ENCODE results near the gene DNAI2. TPM values are rescaled to one million over a fixed set of nuclear protein-coding genes. Genes with fewer than 3 reads are reported as not detected.

The DNAI2 gene
- total RNA-seq, 2 experiments from 2014 or later = 0.45 to 0.47 TPM

- ATAC-seq (no peak), DNase-seq (no peak)
- POLR2A ChIA-PET = interaction anchor here (1.2 kb wide), 1 partner anchor 8 kb away, joined by 3 read pairs; no protein-coding TSS in a partner anchor
- no peak overlapping the region for H3K4me3 Mint-ChIP-seq
- no peak overlapping the region for H3K27ac Mint-ChIP-seq
- intact Hi-C loops (cut with micrococcal nuclease) = no loop called here
- CTCF ChIA-PET = no interaction called here
- H3K27me3 Mint-ChIP-seq = peaks cover 4% of the 10 kb centered on the region
- H3K4me1 Mint-ChIP-seq (ENCODE audit: low read depth) = no peaks in the 10 kb centered on the region
- H3K9me3 Mint-ChIP-seq = no peaks in the 10 kb centered on the region
- no peaks in the 10 kb centered on the region for H3K36me3 Mint-ChIP-seq (ENCODE audit: low read depth)
- TF ChIP-seq CTCF (IDR thresholded peaks at IDR 0.05) = no peak
Measured at GRCh38 chr17:74267987-74268499, 6.0 kb upstream of the DNAI2 start.

- CTCF ChIA-PET = interaction anchor here (2.2 kb wide), 1 partner anchor 69 kb away, joined by 6 read pairs; no protein-coding TSS in a partner anchor
- TF ChIP-seq CTCF (IDR thresholded peaks at IDR 0.05) = no peak
- Mint-ChIP-seq H3K9me3 (no peaks in the 10 kb centered on the region), H3K27me3 (peaks cover 4% of the 10 kb centered on the region), H3K4me3 (no peak overlapping the region), H3K27ac (no peak overlapping the region), H3K4me1 (ENCODE audit: low read depth) (no peaks in the 10 kb centered on the region), H3K36me3 (ENCODE audit: low read depth) (no peaks in the 10 kb centered on the region)
- intact Hi-C loops (cut with micrococcal nuclease) = no loop called here
- ATAC-seq = no peak
- POLR2A ChIA-PET = interaction anchor here (1.2 kb wide), 1 partner anchor 8 kb away, joined by 3 read pairs; no protein-coding TSS in a partner anchor
- DNase-seq = no peak
Measured at GRCh38 chr17:74268558-74268957, 5.5 kb upstream of the DNAI2 start.

GRCh38 chr17:74270333-74270732 lies 3.7 kb upstream of the DNAI2 start:
- Mint-ChIP-seq H3K36me3 (ENCODE audit: low read depth) (no peaks in the 10 kb centered on the region), H3K27ac (no peak overlapping the region), H3K27me3 (peaks cover 8% of the 10 kb centered on the region), H3K4me3 (no peak overlapping the region), H3K9me3 (no peaks in the 10 kb centered on the region), H3K4me1 (ENCODE audit: low read depth) (peaks cover 13% of the 10 kb centered on the region)
- DNase-seq (no peak), ATAC-seq (no peak)
- ChIA-PET CTCF (interaction anchor here (0.8 to 2.2 kb wide), 2 partner anchors 71 to 98 kb away, joined by 3 to 6 read pairs; partner anchors contain the start of gene GPR142), POLR2A (interaction anchor here (0.9 kb wide), 1 partner anchor 14 kb away, joined by 3 read pairs; no protein-coding TSS in a partner anchor)
- TF ChIP-seq CTCF (IDR thresholded peaks at IDR 0.05) = no peak
- intact Hi-C loops (cut with micrococcal nuclease) = no loop called here

GRCh38 chr17:74271281-74271680 lies 2.8 kb upstream of the DNAI2 start:
- ATAC-seq (no peak), DNase-seq (no peak)
- TF ChIP-seq CTCF (IDR thresholded peaks at IDR 0.05) = no peak
- ChIA-PET CTCF (interaction anchor here (0.8 kb wide), 1 partner anchor 97 kb away, joined by 3 read pairs; the partner anchor contains the start of gene GPR142), POLR2A (interaction anchor here (0.9 kb wide), 1 partner anchor 13 kb away, joined by 3 read pairs; no protein-coding TSS in a partner anchor)
- Mint-ChIP-seq H3K4me1 (ENCODE audit: low read depth) (peaks cover 13% of the 10 kb centered on the region), H3K9me3 (no peaks in the 10 kb centered on the region), H3K36me3 (ENCODE audit: low read depth) (no peaks in the 10 kb centered on the region), H3K27me3 (peaks cover 8% of the 10 kb centered on the region), H3K27ac (no peak overlapping the region), H3K4me3 (no peak overlapping the region)
- intact Hi-C loops (cut with micrococcal nuclease) = no loop called here

- TF ChIP-seq CTCF (IDR thresholded peaks at IDR 0.05) = no peak
- ChIA-PET CTCF (no interaction called here), POLR2A (no interaction called here)
- intact Hi-C loops (cut with micrococcal nuclease) = no loop called here
- peaks cover 13% of the 10 kb centered on the region for H3K4me1 Mint-ChIP-seq (ENCODE audit: low read depth)
- H3K27me3 Mint-ChIP-seq = peaks cover 8% of the 10 kb centered on the region
- no peak overlapping the region for H3K4me3 Mint-ChIP-seq
- no peak for ATAC-seq
- H3K36me3 Mint-ChIP-seq (ENCODE audit: low read depth) = no peaks in the 10 kb centered on the region
- H3K9me3 Mint-ChIP-seq = no peaks in the 10 kb centered on the region
- H3K27ac Mint-ChIP-seq = no peak overlapping the region
- no peak for DNase-seq
Measured at GRCh38 chr17:74271901-74272561, 2.0 kb upstream of the DNAI2 start.
